ENCODE data around the gene THRB.

THRB gene

GRCh38 chr3:24494618-24495325 lies at the start of gene THRB:
THRB (minus strand) TSS chr3:24494850.
- Histone ChIP-seq H3K4me2 (no peak within 1 kb of the TSS), H3K27ac (no peak within 1 kb of the TSS), H3K9ac (no peak within 1 kb of the TSS), H3K36me3 (no peaks in the 10 kb centered on the region), H3K9me3 (peaks cover 23% of the 10 kb centered on the region), H3K27me3 (no peaks in the 10 kb centered on the region), H3K4me3 (no peak within 1 kb of the TSS), H4K20me1 (no peaks in the 10 kb centered on the region), H3K4me1 (no peaks in the 10 kb centered on the region)
- no peak for TF ChIP-seq Cebpa-rat (IDR thresholded peaks at IDR 0.05)

- Histone ChIP-seq H3K9me3 (no peaks in the 10 kb centered on the region), H3K4me3 (no peak overlapping the region), H3K27me3 (no peaks in the 10 kb centered on the region), H4K20me1 (no peaks in the 10 kb centered on the region), H3K9ac (no peak overlapping the region), H3K4me1 (no peaks in the 10 kb centered on the region), H3K36me3 (no peaks in the 10 kb centered on the region), H3K27ac (no peak overlapping the region), H3K4me2 (no peak overlapping the region)
- TF ChIP-seq Cebpa-rat (IDR thresholded peaks at IDR 0.05), result no peak
Measured at GRCh38 chr3:24541935-24542334, 47.3 kb upstream of the THRB start.

- Histone ChIP-seq H3K27ac (no peak overlapping the region), H3K4me2 (no peak overlapping the region), H3K9me3 (no peaks in the 10 kb centered on the region), H4K20me1 (no peaks in the 10 kb centered on the region), H3K9ac (no peak overlapping the region), H3K4me1 (no peaks in the 10 kb centered on the region), H3K27me3 (no peaks in the 10 kb centered on the region), H3K4me3 (no peak overlapping the region), H3K36me3 (no peaks in the 10 kb centered on the region)
- no peak for TF ChIP-seq Cebpa-rat (IDR thresholded peaks at IDR 0.05)
Measured at GRCh38 chr3:24540821-24541220, 46.2 kb upstream of the THRB start.

DNA sequence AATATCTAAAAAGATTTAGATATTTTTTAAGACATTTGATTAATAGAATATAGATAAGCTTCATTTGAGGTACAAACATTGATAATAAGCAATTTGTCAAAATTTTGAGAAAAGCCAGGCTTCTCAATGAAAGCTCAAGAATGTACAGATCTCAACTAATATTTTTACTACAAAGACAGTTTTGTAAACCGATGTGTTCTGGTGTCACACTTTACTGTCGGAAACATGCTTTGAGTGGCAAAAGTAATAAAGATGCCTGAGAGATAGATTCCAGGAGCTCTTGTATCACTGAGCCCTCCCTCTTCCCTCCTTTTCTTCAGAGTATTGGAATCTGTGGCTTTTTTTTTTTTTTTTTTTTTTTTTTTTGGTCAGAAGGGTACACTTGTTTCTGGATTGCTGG lies 45.0 kb upstream of the THRB start:
- H4K20me1 ChIP-seq, result no peaks in the 10 kb centered on the region
- TF ChIP-seq Cebpa-rat (IDR thresholded peaks at IDR 0.05), result no peak
- H3K27me3 ChIP-seq, result no peaks in the 10 kb centered on the region
- H3K36me3 ChIP-seq, result no peaks in the 10 kb centered on the region
- H3K4me2 ChIP-seq, result no peak overlapping the region
- H3K9ac ChIP-seq, result no peak overlapping the region
- H3K27ac ChIP-seq, result no peak overlapping the region
- no peaks in the 10 kb centered on the region for H3K9me3 ChIP-seq
- H3K4me3 ChIP-seq, result no peak overlapping the region
- H3K4me1 ChIP-seq, result no peaks in the 10 kb centered on the region

GRCh38 chr3:24538891-24539290 lies 44.2 kb upstream of the THRB start:
- Histone ChIP-seq H3K4me3 (no peak overlapping the region), H3K27me3 (no peaks in the 10 kb centered on the region), H3K27ac (no peak overlapping the region), H4K20me1 (no peaks in the 10 kb centered on the region), H3K9me3 (no peaks in the 10 kb centered on the region), H3K4me1 (no peaks in the 10 kb centered on the region), H3K4me2 (no peak overlapping the region), H3K9ac (no peak overlapping the region), H3K36me3 (no peaks in the 10 kb centered on the region)
- no peak for TF ChIP-seq Cebpa-rat (IDR thresholded peaks at IDR 0.05)

DNA sequence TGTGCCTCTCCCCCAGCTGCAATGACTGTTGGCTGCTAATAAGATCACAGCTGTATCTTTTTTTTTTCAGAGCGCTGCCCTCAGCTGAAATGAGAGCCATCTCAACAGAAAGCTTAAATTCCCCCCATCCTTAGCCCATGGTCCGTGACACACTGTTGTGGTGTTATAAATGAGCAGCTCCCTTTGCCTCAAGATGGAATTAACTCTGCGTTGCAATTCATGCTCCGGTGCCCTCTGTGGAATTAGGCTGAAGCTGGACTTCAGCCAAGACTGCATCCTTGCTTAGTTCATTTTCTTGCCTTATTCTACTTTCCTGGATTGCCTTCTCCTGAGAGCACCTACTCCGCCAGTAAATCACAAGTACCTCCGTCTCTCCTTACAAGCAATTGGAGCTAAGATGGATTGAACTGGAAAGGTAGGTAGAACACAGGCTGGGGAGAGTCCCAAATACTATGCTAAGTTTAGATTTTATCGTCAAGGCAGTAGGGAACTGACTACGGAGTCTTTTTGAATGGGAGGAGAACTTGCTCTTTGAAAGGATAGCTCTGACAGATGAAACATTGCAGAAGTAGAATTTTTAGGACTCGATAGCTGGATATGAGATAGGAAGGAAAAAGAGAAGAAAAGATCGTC lies 39.0 kb upstream of the THRB start:
- H3K4me3 ChIP-seq, result no peak overlapping the region
- no peak overlapping the region for H3K4me2 ChIP-seq
- no peak overlapping the region for H3K9ac ChIP-seq
- H3K36me3 ChIP-seq, result no peaks in the 10 kb centered on the region
- TF ChIP-seq Cebpa-rat (IDR thresholded peaks at IDR 0.05), result no peak
- H3K4me1 ChIP-seq, result no peaks in the 10 kb centered on the region
- H3K27me3 ChIP-seq, result no peaks in the 10 kb centered on the region
- no peak overlapping the region for H3K27ac ChIP-seq
- no peaks in the 10 kb centered on the region for H4K20me1 ChIP-seq
- no peaks in the 10 kb centered on the region for H3K9me3 ChIP-seq

DNA sequence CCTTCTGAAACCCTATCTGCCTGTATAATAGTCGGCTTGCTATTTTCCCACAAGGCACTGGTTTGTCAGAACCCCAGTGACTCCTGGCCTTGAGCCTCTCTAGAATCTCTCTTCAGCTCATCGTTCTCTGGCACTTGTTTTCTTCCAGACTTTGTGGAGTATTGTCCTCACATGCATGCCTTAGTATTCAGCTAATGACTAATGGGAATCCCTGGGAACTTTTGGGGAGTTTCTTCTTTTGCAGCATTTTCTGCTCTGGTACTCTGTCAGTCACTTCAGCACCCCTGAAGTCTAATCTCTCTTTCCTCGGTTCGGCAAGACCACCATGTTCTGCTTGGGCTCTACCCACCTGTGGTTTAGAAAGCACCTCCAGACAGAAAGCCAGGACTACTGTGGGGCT lies 35.8 kb upstream of the THRB start:
- TF ChIP-seq Cebpa-rat (IDR thresholded peaks at IDR 0.05), result no peak
- Histone ChIP-seq H3K27ac (no peak overlapping the region), H4K20me1 (no peaks in the 10 kb centered on the region), H3K4me1 (no peaks in the 10 kb centered on the region), H3K36me3 (no peaks in the 10 kb centered on the region), H3K27me3 (no peaks in the 10 kb centered on the region), H3K4me3 (no peak overlapping the region), H3K4me2 (no peak overlapping the region), H3K9me3 (no peaks in the 10 kb centered on the region), H3K9ac (no peak overlapping the region)

GRCh38 chr3:24529210-24529609 lies 34.6 kb upstream of the THRB start:
- H3K4me3 ChIP-seq, result no peak overlapping the region
- no peak for TF ChIP-seq Cebpa-rat (IDR thresholded peaks at IDR 0.05)
- no peak overlapping the region for H3K9ac ChIP-seq
- H4K20me1 ChIP-seq, result no peaks in the 10 kb centered on the region
- H3K36me3 ChIP-seq, result no peaks in the 10 kb centered on the region
- H3K27ac ChIP-seq, result no peak overlapping the region
- no peaks in the 10 kb centered on the region for H3K9me3 ChIP-seq
- H3K4me2 ChIP-seq, result no peak overlapping the region
- H3K27me3 ChIP-seq, result no peaks in the 10 kb centered on the region
- no peaks in the 10 kb centered on the region for H3K4me1 ChIP-seq

- no peak overlapping the region for H3K27ac ChIP-seq
- no peak overlapping the region for H3K9ac ChIP-seq
- H3K36me3 ChIP-seq, result no peaks in the 10 kb centered on the region
- peaks cover 2% of the 10 kb centered on the region; the same call in 1 of the 2 replicates for H3K9me3 ChIP-seq
- no peak for TF ChIP-seq Cebpa-rat (IDR thresholded peaks at IDR 0.05)
- no peak overlapping the region for H3K4me2 ChIP-seq
- H3K4me3 ChIP-seq, result no peak overlapping the region
- H3K27me3 ChIP-seq, result no peaks in the 10 kb centered on the region
- no peaks in the 10 kb centered on the region for H4K20me1 ChIP-seq
- H3K4me1 ChIP-seq, result peaks cover 9% of the 10 kb centered on the region; the same call in 1 of the 2 replicates
Measured at GRCh38 chr3:24526640-24527212, 32.1 kb upstream of the THRB start.

DNA sequence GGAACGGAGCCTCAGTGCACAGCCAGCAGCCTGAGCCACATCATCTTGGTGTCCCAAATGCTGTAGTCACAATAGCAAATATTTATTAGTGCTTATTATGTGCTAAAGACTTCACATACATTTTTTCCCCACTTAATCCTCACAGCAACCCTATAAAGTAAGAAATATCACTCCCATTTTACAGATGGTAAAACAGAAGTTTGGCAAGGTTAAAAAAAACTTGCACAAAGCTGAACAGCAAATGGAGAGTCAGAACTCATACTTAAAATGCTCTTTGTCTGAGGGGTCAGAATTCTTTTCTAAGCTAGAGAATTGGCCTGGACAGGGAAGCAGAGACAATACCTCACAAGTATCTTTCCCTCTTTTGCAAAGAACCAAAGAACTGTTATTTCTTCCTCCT lies 30.9 kb upstream of the THRB start:
- H4K20me1 ChIP-seq, result no peaks in the 10 kb centered on the region
- H3K36me3 ChIP-seq, result no peaks in the 10 kb centered on the region
- H3K27me3 ChIP-seq, result no peaks in the 10 kb centered on the region
- no peak for TF ChIP-seq Cebpa-rat (IDR thresholded peaks at IDR 0.05)
- H3K4me1 ChIP-seq, result peaks cover 9% of the 10 kb centered on the region; the same call in 1 of the 2 replicates
- peaks cover 9% of the 10 kb centered on the region; the same call in 1 of the 2 replicates for H3K9me3 ChIP-seq
- no peak overlapping the region for H3K4me3 ChIP-seq
- no peak overlapping the region for H3K27ac ChIP-seq
- H3K9ac ChIP-seq, result no peak overlapping the region
- no peak overlapping the region for H3K4me2 ChIP-seq
